Activated T-cell treated with anti-CD3 and anti-CD28 coated beads for 48 hours (primary cell): ENCODE results near the gene VGLL2.
"Not testable (repeated sequence)": the region's sequence is repeated elsewhere in the genome, so short reads cannot be mapped to it uniquely, and the experiment has no call there.

ENCODE experiments used
- DNase-seq: peaks from one replicate; pipeline ENCODE4 v3.0.0-alpha.2; 2020; ENCODE audit warnings: low read depth

Gene VGLL2, protein sequence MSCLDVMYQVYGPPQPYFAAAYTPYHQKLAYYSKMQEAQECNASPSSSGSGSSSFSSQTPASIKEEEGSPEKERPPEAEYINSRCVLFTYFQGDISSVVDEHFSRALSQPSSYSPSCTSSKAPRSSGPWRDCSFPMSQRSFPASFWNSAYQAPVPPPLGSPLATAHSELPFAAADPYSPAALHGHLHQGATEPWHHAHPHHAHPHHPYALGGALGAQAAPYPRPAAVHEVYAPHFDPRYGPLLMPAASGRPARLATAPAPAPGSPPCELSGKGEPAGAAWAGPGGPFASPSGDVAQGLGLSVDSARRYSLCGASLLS

DNA sequence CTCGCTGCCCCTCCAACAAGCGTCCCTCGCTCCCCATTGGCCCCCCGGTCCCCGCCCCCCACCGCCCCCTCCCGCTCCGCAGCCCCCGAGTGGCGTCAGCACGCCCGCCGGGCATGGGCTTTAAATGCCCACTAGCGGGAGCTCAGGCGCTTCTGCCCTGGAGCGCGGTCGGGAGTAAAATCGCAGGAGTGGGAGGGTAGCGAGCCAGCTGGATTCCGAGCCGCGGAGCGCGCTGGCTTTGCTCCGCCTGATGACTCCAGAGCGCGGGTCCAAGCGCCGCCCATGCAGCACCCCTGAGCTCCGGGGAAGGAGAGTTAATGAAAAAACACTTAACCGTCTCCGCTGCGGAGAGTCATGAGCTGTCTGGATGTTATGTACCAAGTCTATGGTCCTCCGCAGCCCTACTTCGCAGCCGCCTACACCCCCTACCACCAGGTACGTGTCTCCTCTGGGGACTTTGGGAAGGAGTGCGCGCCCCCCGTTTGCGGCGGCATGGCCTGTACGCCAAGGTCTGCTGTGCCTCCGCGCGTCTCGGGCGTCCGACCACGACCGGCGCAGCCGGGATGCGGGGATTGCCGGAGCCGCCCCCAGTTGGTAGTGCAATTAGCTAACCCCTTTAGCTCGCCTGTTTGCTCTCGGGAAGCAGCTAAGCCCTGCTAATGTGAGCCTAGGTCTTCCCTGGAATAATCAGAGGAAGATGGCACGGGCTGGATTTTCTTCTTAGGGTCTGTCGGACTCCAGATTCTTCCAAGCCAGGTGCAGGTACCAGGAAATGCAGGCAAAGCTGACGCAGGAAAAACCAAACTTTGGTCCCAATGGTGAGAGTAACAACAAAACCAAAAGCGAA is at the start of gene VGLL2:
VGLL2 (plus strand) TSS at position 149 of the 847 bp plus-strand sequence; CDS start at position 355, 206 bp downstream.
- DNase-seq = no peak

DNA sequence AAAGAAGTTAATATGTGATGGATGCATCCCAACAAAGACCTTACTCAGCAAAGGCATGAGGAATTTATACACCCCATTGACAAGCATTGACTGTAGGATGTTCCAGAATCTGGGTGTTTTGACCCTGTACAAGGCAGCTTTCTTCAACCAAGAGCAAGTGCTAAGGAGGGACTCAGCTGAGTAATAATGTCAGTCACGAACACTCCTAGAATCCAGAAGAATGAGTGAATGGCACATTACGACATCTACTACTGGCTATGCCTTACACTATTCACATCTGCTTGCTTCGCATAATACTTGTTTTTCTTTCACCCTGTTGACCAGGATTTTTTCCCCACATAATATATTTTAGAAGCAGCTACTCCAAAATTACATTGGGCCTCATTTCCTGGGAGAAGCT is 42.5 kb upstream of the VGLL2 start:
- DNase-seq = no peak

DNA sequence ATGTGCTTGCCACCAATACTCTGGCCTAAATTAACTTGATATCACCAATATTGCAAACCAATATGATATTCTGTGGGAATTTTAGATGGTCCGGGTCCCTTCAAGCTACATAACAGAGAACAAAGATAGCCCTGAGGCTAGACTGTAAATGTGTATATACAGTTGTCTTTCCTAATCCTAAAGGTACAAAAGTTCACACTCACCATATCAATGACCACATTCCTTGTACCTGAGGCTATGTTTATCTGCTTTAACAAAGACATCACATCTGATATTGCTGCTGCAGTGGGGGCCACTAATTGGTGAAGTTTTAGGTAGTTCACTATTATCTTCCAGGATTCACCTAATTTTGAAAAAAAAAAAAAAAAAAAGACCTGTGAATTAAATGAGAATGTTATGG is 38.6 kb upstream of the VGLL2 start:
- no peak for DNase-seq

DNA sequence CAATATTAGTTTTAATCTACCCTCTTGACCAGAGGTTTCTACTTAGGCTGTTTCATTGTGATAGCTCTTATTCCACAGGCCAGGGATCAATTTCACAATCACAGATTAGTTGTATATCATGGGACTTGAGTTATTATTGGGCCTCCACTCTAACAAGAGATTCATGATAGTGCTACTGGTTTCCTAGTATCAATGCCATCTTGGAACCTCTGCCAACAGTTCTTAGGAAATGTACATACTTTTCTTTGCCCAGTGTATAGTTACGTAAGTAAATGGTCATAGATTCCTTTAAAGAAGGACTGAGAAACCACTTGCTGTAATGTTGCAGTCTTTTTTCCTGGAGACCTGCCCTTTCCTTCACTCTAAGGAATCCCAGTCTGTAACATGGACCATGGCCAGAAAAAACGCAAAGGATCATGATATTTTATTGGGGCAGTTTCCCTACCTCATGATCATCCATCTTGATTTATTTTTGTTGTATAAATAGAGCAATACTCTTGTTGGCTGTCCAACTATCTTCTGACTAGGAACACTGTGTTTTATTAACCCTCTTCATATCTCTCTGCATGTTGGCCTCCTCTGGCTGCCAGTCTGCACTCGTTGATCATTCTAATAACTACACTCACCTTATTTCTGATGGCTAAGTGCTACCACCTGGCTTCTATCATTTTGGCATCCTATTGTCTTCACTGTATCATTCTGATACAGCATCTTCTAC is 38.0 kb upstream of the VGLL2 start:
- no peak for DNase-seq

DNA sequence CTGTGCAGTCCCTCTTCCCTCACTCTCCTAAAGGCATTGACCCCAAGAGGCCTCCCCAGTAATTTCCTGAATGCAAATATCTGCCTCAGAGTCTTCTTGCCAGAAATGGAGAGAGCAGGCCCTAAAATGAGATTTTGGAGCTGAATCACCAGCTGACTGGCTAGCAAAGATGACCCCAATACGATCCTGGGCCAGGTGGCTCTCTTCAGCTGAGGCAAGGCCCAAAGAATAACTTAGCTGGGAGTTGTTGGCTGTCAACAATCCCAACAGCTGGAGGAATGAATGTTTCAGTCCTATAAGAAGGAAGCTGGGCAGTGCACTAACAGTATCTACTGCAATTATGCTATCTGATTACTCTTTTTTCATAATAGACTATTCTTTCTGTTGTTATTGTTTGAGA is 37.2 kb upstream of the VGLL2 start:
- DNase-seq = no peak

DNA sequence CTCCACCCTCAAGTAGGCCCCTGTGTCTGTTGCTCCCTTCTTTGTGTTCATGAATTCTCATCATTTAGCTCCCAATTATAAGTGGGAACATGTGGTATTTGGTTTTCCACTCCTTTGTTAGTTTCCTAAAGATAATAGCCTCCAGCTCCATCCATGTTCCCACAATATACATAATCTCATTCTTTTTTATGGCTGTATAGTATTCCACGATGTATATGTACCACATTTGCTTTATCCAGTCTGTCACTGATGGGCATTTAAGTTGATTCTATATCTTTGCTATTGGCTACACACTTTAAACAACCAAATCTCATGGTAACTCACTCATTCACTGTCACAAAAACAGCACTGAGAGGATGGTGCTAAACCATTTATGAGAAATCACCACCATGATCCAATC is 35.5 kb upstream of the VGLL2 start:
- DNase-seq = no peak

DNA sequence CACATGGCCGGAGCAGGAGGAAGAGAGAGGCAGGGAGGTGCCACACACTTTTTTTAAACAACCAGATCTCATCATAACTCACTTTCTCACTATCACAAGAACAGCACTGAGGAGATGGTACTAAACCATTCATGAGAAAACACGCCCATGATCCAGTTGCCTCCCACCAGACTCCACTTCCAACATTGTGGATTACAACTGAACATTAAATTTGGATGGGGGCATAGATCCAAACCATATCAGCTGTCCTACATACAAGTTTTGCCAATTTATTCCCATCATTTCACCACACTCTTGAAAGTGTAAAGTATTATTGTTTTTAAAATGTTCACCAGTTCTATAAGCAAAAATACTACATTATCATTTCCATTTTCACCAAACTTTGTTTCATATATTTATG is 33.9 kb upstream of the VGLL2 start:
- no peak for DNase-seq

DNA sequence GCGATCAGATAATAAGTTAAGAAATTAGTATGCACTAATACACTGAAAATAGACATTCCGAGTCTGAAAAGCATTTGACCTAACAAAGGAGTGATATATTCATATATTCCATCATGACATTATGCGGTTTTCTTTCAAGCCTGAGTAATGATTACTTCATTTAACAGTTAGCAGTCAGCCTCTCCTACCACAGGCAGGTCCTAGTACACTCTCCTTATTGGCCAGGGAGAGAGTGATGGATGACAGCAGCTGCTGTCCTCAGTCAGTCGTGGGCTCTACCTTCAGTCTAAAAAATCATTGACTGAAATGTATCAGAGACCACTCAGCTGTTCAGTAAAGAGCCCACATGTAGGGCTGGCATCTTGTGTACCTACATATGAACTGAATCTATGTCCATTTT is 33.2 kb upstream of the VGLL2 start:
- no peak for DNase-seq

DNA sequence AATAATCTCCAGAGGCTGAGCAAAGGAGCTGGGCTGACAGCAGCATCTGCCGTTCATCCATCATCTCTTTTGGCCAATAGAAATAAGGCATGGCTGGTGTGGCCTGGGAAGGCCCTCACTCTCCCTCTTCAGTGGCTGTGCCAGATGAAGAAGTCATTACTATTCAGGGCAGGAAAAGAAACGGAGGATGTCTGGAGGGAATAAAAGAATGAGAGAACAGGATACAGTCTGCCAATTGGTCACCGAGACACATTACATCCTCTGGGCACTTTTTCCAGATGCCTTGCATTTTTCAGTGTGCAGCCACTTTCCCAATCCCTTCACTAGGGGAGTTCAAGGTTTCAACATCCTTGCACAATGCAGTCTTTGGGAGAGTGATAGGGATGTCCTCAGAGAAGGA is 32.2 kb upstream of the VGLL2 start:
- no peak for DNase-seq

DNA sequence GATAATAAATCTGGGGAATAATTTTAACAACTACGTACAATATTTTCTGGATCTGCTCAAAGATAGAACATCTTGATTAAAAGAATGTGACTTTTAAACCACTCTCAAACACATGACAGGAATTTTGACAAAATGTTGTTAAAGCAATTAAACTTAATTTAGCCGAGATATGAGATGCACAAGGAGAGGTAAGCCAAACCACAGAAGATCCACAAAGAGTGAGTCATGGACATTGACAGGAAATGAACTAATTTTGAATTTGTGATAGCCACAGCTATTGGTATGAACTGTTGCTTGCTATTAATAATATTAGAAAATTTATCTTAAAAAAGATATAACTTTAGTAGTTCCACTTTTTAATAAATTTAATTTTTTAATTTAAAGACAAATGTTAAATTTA is 27.8 kb upstream of the VGLL2 start:
- DNase-seq = no peak

DNA sequence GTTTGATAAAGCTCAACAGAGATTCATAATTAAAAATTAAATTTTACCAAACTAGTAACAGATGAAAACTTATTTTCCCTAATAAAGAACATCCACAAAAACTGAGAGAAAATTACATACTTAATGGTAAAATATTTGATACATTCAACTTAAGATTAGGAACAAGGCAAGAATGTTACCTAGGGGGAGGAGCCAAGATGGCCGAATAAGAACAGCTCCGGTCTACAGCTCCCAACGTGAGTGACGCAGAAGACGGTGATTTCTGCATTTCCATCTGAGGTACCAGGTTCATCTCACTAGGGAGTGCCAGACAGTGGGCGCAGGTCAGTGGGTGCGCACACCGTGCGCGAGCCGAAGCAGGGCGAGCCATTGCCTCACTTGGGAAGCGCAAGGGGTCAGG is 20.8 kb upstream of the VGLL2 start:
- DNase-seq = not testable (repeated sequence)

DNA sequence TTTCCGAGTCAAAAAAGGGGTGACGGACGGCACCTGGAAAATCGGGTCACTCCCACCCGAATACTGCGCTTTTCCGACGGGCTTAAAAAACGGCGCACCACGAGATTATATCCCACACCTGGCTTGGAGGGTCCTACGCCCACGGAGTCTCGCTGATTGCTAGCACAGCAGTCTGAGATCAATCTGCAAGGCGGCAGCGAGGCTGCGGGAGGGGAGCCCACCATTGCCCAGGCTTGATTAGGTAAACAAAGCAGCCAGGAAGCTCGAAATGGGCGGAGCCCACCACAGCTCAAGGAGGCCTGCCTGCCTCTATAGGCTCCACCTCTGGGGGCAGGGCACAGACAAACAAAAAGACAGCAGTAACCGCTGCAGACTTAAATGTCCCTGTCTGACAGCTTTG is 20.4 kb upstream of the VGLL2 start:
- not testable (repeated sequence) for DNase-seq

DNA sequence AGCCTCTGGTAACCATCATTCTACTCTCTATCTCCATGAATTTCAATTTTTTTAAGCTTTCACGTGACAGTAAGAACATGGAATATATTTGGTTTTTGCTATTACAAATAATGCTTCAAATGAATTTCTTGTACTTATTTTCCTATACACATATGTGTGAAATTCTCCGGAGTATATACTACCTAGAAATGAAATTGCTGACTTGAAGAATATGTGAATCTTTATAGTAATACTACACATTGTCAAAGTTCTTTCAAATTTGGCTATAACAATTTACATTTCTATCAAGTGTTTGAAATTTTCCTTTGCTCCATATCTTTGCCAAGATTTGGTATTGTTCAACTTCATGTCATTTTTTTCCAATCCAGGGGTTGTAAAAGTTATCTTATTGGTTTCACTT is 11.6 kb upstream of the VGLL2 start:
- no peak for DNase-seq

DNA sequence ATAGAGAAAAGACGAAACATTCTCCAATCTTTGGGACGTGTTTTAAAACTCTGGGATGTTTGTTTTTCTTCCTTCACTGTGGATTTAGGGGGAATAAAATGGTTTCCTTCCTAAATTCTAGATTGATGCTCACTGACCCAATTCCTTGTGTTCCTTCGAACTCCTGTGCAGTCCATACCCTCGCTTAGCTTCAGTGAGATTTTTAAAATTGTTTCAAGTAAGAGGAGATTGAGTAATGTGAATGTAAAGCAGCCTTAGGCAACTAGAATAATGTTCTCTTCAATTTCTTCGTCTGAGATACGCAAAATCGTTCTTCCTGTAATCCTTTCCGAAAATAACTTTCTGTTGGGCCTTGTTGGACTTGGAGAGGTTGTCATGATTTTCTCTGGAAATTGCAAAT is 2.6 kb upstream of the VGLL2 start:
- no peak for DNase-seq

DNA sequence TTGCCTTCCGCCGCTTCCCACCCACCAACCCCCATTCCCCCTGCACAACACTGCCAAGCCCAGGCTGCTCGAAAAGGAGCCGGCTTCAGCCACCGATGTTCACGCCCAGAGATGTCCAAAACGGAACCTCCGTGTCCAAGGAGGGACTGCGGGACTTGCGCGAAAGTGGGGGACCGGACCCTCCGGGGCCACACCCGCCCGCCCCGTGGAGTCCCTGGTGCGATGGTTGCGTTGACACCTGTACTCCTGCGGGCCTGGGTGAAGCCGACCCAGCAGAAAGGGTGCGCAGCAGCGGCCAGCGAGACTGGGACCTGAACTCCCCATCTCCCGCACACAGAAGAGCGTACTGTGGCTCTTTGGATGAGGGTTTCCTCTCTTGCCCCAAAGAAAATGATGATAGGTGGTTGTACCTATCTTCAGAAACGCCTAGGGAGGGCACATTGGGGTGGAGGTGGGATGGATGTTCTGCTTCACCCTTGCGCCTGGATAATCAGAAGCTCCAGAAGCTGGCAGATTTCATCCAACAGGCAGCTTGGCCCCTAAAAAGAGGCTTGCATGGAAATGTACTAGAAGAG is 1.9 kb upstream of the VGLL2 start:
- DNase-seq = no peak

DNA sequence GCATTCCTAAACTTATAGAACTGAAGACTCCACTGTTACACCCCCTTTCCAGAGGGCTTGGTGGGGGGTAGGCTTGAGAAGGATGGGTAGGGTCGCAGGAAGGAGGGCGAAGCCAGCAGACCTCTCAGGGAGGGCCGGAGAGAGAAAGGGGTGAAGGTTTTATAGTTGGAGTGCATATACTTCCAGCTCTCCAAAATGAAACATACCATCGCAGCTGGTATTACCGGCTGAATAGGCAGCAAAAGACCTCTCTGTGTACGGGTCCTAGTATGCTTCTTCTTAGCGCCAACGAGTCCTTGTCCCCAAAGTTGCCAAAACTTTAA is 1.0 kb upstream of the VGLL2 start:
- no peak for DNase-seq

DNA sequence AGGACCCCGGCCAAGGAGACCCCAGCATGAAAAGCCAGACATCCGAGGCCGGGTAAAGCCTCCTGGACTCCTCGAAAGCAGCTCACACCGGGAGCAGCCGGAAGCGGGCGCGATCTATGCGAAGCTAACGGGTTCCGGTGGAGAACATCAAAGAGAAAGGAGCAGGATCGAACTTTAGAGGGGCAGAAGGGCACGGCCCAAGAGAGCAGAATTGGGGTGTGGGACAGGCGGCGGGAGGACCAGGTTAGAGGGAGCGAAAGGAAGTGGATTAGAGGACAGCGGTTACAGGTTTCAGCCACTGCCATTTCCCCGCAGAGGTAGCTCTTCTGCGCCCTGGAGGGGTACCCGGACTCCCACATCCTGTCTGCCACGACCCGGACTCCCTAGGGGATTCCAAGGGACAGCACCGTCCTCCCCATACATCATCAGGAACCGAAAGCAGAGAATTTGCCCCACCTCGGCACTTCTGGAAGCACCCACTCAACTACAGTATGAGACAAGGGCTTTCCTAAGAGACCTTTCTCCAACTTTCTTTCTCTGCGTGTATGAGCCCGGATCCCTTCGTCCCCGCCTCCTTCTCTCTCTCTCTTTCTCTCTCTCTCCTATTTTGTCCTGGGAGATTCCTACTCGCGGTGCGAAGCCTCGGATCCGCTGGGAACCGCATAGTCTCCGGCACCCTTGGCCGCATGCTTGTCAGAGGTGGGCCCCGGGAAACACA is 507 bp upstream of the VGLL2 start:
- no peak for DNase-seq

DNA sequence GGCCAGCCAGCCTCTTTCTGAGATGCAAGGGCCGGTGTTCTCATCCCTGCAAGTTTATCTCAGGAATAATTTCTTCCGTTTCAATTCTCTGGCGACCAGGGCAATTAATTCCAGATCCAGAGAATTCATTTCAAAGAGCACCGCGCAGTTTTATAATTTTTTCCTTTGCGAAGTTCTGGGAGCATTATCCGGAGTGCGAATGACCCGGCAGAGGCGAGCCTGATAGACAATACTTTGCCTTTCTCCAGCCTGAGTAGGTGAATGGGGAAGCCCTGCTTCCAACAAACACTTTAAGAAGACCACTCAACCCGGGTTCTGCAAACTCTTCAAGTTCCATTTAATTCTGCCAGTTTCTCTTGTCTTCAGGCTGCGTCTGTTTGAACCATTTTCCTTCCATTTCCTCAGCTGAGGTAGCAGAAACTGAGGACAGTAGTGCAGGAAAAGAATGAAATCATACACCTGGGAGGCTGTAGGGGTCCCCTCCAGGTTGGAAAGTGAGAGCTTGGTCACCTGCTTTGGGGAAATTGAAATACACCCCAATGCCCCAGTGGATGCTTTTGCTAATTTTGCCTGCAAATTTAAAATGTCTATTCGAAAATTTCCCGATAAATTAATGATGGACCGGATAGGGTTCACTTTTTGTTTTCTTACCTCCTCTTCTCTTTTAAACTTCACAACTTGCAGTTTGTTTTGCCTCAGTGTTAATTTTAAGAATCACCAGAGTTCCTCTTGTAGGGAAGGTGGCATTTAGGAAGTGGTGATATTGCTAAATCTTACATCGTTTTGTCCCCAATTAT is 1.1 kb downstream of the VGLL2 start:
- no peak for DNase-seq

DNA sequence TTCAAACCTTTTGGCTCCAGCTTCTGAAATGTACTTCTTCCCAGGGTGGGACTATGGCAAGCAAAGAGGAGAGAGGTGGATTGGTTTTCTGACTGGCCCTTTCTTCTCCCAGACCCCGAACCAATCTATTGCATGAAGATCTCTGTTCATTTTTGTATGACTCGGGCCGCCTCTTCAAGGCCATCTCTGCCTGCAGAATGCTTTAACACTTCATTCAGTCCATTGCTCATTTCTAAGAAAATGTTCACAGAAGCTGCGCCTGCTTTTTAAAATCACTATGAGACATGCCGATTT is 1.6 kb downstream of the VGLL2 start:
- no peak for DNase-seq

DNA sequence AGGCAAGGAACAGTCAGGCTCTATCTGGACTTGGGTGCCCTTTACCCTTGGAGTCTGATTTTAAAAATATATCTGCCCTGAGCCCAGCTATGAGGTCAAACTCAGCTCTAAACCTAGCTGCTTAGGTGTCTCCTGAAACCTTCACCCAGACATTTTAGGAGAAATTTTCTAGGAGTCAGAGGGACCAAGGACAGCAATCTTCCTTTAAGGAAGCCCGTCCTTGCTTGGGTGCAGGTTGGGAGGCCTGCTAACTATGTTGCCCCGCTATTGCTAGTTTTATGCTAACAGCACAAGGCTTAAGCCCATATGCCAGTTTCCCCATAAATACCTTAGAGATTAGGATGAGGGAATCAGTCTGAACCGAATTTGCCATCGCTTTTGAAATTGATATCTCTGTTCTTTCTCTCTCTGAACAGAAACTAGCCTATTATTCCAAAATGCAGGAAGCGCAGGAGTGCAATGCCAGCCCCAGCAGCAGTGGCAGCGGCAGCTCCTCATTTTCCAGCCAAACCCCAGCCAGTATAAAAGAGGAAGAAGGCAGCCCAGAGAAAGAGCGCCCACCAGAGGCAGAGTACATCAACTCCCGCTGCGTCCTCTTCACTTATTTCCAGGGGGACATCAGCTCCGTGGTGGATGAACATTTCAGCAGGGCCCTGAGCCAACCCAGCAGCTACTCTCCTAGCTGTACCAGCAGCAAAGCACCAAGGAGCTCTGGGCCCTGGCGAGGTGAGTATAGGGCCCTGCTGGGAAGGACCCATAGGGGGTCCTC is 2.6 kb downstream of the VGLL2 start:
- no peak for DNase-seq

DNA sequence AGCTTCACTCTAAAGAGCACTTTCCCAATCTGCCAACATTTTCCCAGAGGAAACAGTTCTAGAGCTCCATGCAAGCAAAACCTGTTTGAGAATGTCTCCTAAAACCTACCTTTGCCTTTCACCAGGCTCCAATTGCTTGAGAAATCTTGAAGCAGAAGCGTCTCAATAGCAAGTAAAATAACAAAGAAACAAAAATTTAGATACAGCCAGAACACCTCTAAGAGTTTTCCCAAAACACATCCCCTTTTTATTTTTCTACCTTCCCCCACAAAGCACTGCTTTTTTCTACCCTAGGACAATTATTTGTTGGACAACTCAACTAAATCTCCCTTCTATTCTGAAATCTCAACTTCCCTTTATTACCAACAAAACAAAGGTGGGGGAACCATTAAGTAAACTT is 3.6 kb downstream of the VGLL2 start:
- no peak for DNase-seq
